ENCODE results near the gene KLF6.

Gene KLF6

GRCh38 chr10:3811291-3811870 is 26.4 kb upstream of the KLF6 start:
- peak; percentile 78 for DNase-seq (ENCODE audit: low spot score)

- no peak for DNase-seq (ENCODE audit: low spot score)
These were observed 23.7 kb upstream of the KLF6 start for GRCh38 chr10:3808689-3809199.

- no peak for DNase-seq (ENCODE audit: low spot score)
These were observed 23.0 kb upstream of the KLF6 start for GRCh38 chr10:3807928-3808496.

DNA sequence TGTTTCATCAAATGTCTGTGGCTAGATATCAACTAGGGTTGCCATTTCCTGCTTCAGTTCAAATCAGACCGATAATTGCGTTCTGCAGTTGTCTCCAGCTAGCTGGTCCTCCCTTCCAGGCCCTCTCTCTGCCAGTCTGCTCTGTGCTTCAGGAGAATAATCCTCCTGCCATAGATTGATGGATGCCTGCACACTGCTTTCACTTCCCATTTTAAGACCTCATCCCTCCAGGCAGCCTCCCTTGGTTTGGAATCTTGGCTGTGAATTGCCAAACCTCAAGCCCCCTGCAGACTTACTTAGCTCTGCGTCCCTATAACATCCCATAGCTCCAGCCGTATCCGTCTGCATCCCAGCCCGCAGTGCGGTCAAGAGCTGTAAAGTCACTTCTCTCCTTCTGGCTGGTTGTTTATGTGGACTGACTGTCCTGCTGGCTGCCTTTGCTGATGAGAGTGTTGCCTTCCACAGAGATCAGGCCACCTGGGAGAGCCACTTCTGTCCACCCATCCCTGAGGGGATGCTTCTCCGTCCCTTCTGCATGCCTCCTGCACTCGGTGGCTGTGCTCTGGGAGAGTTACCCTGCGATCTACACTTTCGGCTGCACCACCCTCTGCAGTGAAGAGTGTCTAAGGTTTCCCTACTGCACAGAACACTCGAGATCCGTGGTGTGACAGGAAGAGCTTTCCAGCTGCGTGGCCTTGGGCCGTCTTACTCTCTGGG is 22.4 kb upstream of the KLF6 start:
- peak; percentile 22 for DNase-seq (ENCODE audit: low spot score)

- DNase-seq (ENCODE audit: low spot score): peak; percentile 37
These were observed 21.6 kb upstream of the KLF6 start for GRCh38 chr10:3806603-3807002.

DNA sequence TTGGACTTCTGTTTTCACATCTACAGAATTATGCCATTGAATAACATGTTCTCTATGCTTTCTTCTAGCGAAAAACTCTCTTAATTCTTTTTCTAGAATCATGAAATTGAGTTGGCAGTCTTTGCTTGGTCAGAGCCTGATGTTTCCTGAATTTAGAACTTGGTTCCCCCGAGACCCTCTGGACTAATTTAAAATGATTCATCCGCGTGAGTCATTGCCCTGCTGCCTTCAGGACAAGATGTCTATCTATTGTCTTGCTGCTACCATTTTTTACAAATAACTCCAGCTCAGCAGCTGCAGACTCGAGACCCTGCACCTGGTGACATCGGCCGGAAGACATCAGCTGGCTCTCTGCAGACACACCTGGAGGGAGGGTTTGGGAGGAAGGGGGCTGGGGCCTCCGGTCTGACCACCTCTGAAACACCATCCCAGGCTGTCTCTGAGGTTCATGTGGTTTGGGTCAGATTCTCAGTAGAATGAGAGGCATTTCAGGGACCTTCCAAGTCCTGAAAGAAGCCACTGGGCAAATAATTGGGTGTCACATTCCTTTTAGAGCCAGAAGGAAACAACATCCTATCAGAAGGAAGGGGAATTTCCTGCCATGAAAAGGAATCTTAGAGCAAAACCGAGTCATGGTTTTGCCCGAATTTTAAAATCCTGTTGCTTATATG is 20.9 kb upstream of the KLF6 start:
- DNase-seq (ENCODE audit: low spot score): peak; percentile 65

DNA sequence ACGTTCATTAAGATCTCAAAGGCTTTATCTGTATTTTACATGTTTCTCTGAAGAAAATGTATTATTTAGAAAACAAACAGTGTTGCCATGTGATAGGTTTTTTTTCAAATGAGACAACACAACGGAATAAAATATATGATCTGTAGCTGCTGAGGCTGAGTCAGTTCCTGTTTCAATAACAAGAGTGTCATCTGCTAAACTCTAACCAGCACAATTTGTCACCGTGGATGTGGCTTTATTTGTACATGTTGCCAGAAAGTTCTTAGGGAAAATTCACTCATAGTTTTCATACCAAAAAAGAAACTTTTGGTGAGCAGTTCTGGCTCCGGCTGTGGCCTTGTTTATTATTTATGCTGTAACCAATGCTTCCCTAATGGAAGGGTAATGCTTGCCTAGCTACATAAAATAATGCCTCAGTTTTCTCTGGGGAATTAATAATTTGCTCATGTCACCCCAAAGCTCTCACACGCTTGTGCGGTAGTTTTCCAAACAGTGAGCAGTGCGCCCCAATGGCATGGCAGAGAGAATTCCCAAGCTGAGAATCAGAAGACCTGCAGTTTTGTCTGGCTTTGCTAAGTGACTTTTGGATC is 20.3 kb upstream of the KLF6 start:
- peak; percentile 92 for DNase-seq (ENCODE audit: low spot score)

DNA sequence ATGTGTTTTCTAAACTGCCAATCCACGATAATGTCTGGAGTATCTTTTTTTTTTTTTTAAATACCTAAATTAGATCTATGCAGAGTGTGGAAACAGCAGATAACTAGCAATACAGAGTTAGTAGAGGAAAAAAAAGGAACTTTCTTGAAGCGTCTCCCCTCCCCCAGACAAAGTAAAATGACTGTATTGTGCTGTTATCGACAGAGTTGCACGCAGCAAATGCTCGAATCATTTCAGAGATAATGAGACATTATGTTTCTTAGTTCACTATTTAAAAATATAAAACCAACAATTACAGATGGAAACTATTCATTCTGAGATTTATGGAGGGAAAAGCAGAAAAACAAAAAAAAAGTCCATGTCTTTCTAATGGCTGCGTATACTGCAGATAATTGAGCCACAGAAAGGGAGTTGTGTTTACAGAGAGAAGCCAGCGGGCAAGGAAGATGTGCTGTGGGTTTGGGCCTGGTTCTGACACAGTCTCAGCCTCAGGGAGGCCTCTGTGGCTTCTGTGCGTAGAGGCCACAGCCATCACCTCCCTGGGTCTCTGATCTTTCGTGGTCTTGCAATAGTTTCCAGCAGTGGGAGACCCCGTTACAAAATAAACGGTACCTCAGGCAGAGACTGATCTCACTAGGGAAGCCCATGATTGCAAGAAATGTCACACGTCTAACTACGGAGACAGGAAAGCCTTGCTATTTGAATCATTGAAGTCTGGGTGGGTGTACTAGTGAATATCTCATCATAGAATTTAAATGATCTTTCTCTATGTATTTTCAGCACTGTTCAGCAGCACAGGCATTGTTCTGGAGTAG is 19.1 kb upstream of the KLF6 start:
- peak; percentile 77 for DNase-seq (ENCODE audit: low spot score)

DNA sequence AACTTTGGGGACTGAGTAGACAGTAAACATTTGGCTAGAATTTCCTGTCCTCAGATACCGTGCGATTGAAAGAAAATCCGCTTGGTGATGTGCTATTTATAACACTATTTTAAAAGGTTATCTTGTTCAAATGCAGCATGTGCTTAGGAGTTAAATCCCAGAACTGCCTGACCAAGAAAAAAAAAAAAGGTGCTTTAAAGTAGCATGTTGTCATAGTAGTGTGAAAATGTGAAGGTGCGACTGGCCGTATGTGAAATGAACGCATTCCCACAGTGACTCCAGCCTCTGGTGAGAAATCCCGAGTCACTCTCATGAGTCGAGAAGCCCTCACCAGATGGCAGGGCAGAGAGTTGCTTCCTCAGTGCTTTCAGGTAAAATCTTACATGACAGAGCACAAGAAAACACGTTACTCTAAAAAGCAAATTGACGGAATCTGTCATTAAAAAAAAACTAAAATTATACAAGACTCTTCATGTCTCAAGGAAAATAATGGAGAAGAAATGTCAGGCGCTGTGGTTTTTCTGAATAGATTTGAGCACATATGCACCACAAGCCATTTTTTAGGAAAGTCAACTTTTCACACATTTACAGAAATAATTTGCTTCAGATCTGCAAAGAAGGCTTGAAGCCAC is 18.4 kb upstream of the KLF6 start:
- peak; percentile 31 for DNase-seq (ENCODE audit: low spot score)

- no peak for DNase-seq (ENCODE audit: low spot score)
These were observed 17.7 kb upstream of the KLF6 start for GRCh38 chr10:3802526-3803265.

GRCh38 chr10:3801558-3802192 is 16.7 kb upstream of the KLF6 start:
- DNase-seq (ENCODE audit: low spot score): no peak

GRCh38 chr10:3800586-3800985 is 15.6 kb upstream of the KLF6 start:
- no peak for DNase-seq (ENCODE audit: low spot score)

GRCh38 chr10:3797750-3798149 is 12.7 kb upstream of the KLF6 start:
- no peak for DNase-seq (ENCODE audit: low spot score)

GRCh38 chr10:3793553-3793952 is 8.5 kb upstream of the KLF6 start:
- DNase-seq (ENCODE audit: low spot score): no peak

GRCh38 chr10:3792710-3793219 is 7.8 kb upstream of the KLF6 start:
- no peak for DNase-seq (ENCODE audit: low spot score)

- DNase-seq (ENCODE audit: low spot score): no peak
These were observed 7.1 kb upstream of the KLF6 start for GRCh38 chr10:3791974-3792633.

DNA sequence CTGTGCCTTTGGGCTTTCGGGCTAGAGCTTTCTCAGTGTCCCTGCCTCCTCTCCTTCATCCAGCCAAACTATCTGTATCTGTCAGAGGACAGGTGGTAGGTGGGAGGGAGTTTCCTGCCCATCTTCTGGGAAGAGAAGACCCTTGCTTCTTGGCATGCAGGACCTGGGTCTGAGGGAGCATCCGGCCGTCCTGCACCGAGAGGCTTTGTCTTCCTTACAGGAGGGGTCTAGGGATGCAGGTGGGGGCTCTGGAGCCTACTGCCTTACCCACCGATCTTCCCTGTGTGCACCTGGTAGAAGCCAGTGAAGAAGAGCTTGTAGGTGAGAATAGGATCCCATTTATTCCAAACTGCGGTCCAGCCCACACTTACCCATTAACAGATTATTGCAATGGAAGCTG is 5.8 kb upstream of the KLF6 start:
- no peak for DNase-seq (ENCODE audit: low spot score)

GRCh38 chr10:3790272-3790671 is 5.3 kb upstream of the KLF6 start:
- DNase-seq (ENCODE audit: low spot score): no peak

DNA sequence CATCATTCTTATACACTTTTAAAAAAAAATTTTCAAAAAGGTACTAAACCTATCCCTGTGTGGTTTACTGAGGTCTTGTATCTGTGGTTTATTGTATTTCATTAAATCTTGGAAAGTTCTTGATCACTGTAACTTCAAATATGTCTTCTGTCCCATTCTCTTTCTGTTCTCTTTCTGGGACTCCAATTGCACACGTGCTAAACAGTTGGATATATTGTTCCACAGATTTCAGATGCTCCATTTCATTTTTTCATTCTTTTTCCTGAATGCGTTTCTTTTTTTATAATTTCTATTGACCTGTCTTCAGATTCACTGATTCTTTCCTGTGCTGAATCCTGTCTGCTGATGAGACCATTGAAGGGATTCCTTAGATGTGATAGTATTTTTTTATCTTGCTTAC is 4.6 kb upstream of the KLF6 start:
- no peak for DNase-seq (ENCODE audit: low spot score)

Data from activated CD4-positive, alpha-beta T cell treated with anti-CD3 and anti-CD28 coated beads, Interleukin-2, Interleukin-4, amounts not matched to agents 100 ng/mL and 50 ng/mL, durations not matched to agents 16 hours and 8 hours (primary cell).